Fibroblast of lung (primary cell): ENCODE results near the gene FKBP1A. TPM values are rescaled to one million over a fixed set of nuclear protein-coding genes. Genes with fewer than 3 reads are reported as not detected.

Source experiments
- DNase-seq, 2 donors: peaks; one replicate each; pipeline versions ENCODE4 v3.0.0 to v3.0.0-alpha.2; 2010; ENCODE audit warnings: low read depth in 2 of 2
- H2AFZ ChIP-seq: 2 replicates; pipeline ENCODE4 v1.5.1; 2012; ENCODE audit warnings: low read length, control low read depth, inconsistent platforms
- H3K27ac ChIP-seq: 2 replicates; pipeline ENCODE4 v1.5.1; 2011; ENCODE audit warnings: low read length, control low read depth; ENCODE audit not compliant: insufficient read depth
- H3K27me3 ChIP-seq: 2 replicates; pipeline ENCODE4 v1.5.1; 2011; ENCODE audit warnings: mild to moderate bottlenecking, low read length; ENCODE audit not compliant: control insufficient read depth, insufficient read depth
- H3K36me3 ChIP-seq: 2 replicates; pipeline ENCODE4 v1.5.1; 2011; ENCODE audit warnings: low read length; ENCODE audit not compliant: control insufficient read depth, insufficient read depth
- H3K4me1 ChIP-seq: 2 replicates; pipeline ENCODE4 v1.5.1; 2011; ENCODE audit warnings: low read length; ENCODE audit not compliant: control insufficient read depth, insufficient read depth; ENCODE audit errors: extremely low read depth
- H3K4me2 ChIP-seq: 2 replicates; pipeline ENCODE4 v1.5.1; 2011; ENCODE audit warnings: low read length, control low read depth; ENCODE audit not compliant: insufficient read depth; ENCODE audit errors: extremely low read depth
- H3K4me3 ChIP-seq, 4 experiments: fragments of 200-600 bp in 1 of 4; sonication (generic) in 1 of 4; replicated peaks in 1 of 4; 2 replicates each; pipeline ENCODE4 v1.5.1; 2011 to 2016; ENCODE audit warnings: low read length in 4 of 4, low read depth in 3 of 4, mild to moderate bottlenecking in 3 of 4, control low read depth in 2 of 4, inconsistent platforms in 1 of 4, mixed read lengths in 1 of 4; ENCODE audit not compliant: insufficient read depth in 1 of 4; ENCODE audit errors: control extremely low read depth in 1 of 4
- H3K79me2 ChIP-seq: 2 replicates; pipeline ENCODE4 v1.5.1; 2012; ENCODE audit warnings: mild to moderate bottlenecking, low read length, inconsistent platforms; ENCODE audit not compliant: control insufficient read depth, insufficient read depth
- H3K9ac ChIP-seq: 2 replicates; pipeline ENCODE4 v1.5.1; 2011; ENCODE audit warnings: mild to moderate bottlenecking, low read length, control low read depth; ENCODE audit not compliant: insufficient read depth
- H3K9me3 ChIP-seq: 2 replicates; pipeline ENCODE4 v1.5.1; 2012; ENCODE audit warnings: low read depth, low read length; ENCODE audit not compliant: control insufficient read depth, insufficient read depth
- H4K20me1 ChIP-seq: 2 replicates; pipeline ENCODE4 v1.5.1; 2011; ENCODE audit warnings: low read length; ENCODE audit not compliant: control insufficient read depth, insufficient read depth; ENCODE audit errors: extremely low read depth
- CTCF ChIP-seq, 2 donors: IDR thresholded peaks in 1 of 2; conservative IDR thresholded peaks in 1 of 2; 1 replicate in 1 of 2; 2 replicates in 1 of 2; pipeline ENCODE4 v1.5.1; 2011 to 2012; ENCODE audit warnings: low read length in 2 of 2, control low read depth in 1 of 2, inconsistent platforms in 1 of 2, low read depth in 1 of 2, mild to moderate bottlenecking in 1 of 2
- EZH2 ChIP-seq: IDR thresholded peaks from 2 replicates; pipeline ENCODE4 v1.5.1; 2012; ENCODE audit warnings: low read length, control low read depth, mild to moderate bottlenecking; ENCODE audit errors: missing control alignments
- polyA plus RNA-seq, 2 donors: library from polyadenylated mRNA; depleted of rRNA in 1 of 2; stranded (reverse) in 1 of 2; unstranded in 1 of 2; fragments of >200 nt; gene quantifications; 2 replicates each; pipeline ENCODE4 v1.2.1, GENCODE V29; 2011 to 2012; ENCODE audit warnings: missing spikeins in 1 of 2
- total RNA-seq: library from RNA; depleted of rRNA; stranded (reverse); fragments of >200 nt; gene quantifications from 2 replicates; pipeline ENCODE4 v1.2.1, GENCODE V29; 2014

The FKBP1A gene
- total and polyA plus RNA-seq, 2 donors (not counting 1 experiment from before 2014, with no cell fraction given): 120 to 440 TPM

DNA sequence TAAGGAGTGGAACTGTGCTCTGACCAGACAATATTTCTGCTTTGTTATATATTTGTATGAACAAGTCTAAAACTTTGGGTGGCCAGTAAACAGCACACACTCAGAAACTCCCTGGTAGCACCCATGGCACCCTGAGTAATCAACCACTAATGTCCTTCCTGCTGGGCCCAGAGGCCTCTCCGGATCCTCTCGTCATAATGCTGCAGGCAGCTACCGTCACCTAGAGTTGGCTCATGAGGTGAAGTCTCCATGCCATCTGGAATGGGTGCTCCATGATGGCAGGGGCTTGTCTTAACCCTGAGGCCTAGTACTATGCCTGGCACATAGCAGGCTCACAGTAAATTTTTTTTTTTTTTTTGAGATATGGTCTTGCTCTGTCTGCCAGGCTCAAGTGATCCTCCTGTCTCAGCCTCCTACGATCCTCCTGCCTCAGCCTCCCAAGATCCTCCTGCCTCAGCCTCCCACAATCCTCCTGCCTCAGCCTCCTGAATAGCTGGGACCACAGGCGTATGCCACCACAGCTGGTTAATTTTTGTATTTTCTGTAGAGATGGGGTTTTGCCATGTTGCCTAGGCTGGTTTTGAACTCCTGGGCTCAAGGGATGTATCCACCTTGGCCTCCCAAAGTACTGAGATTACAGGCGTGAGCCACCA is 60.9 kb downstream of the FKBP1A start:
- H3K9me3 ChIP-seq: no peaks in the 10 kb centered on the region
- DNase-seq: no peak
- no peak overlapping the region for H3K9ac ChIP-seq
- no peak overlapping the region for H3K27ac ChIP-seq
- H3K79me2 ChIP-seq: peaks cover 28% of the 10 kb centered on the region
- peaks cover 16% of the 10 kb centered on the region for H3K4me1 ChIP-seq
- no peaks in the 10 kb centered on the region for H3K27me3 ChIP-seq
- no peak overlapping the region for H2AFZ ChIP-seq
- peaks cover 2% of the 10 kb centered on the region for H3K36me3 ChIP-seq
- TF ChIP-seq CTCF (conservative IDR thresholded peaks at IDR 0.05 in 1 of 2, IDR thresholded peaks at IDR 0.05 in 1 of 2; ENCODE audit: low read depth in 1 of 2, low read length in 2 of 2): no peak
- no peak for TF ChIP-seq EZH2
- H3K4me3 ChIP-seq: no peak overlapping the region
- no peak overlapping the region for H3K4me2 ChIP-seq
- no peaks in the 10 kb centered on the region for H4K20me1 ChIP-seq

DNA sequence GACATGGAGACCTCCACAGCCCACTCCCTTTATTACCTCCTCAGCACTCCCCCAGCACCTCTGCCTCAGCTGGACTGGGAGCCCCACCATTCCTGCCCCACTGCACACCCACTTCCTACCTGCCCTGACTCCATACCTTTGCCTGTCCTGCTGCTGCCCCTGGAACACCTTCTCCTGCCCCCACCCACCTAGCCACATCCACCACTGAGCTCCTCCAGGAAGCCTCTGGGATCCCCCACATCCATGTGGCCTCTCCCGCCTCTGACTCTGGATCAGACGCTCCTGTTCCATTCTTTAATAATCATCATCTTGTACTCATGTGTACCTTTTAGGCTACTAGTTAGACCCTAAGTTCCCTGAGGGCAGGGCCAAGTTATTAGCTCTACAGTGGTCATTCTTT is 61.8 kb downstream of the FKBP1A start:
- Histone ChIP-seq H3K4me1 (peaks cover 15% of the 10 kb centered on the region), H3K27me3 (no peaks in the 10 kb centered on the region), H3K9me3 (no peaks in the 10 kb centered on the region), H3K4me3 (no peak overlapping the region), H3K36me3 (peaks cover 2% of the 10 kb centered on the region), H4K20me1 (no peaks in the 10 kb centered on the region), H3K4me2 (no peak overlapping the region), H2AFZ (no peak overlapping the region), H3K9ac (no peak overlapping the region), H3K79me2 (peaks cover 33% of the 10 kb centered on the region), H3K27ac (no peak overlapping the region)
- DNase-seq: no peak
- TF ChIP-seq EZH2 (no peak), CTCF (conservative IDR thresholded peaks at IDR 0.05 in 1 of 2, IDR thresholded peaks at IDR 0.05 in 1 of 2; ENCODE audit: low read depth in 1 of 2, low read length in 2 of 2) (no peak)

DNA sequence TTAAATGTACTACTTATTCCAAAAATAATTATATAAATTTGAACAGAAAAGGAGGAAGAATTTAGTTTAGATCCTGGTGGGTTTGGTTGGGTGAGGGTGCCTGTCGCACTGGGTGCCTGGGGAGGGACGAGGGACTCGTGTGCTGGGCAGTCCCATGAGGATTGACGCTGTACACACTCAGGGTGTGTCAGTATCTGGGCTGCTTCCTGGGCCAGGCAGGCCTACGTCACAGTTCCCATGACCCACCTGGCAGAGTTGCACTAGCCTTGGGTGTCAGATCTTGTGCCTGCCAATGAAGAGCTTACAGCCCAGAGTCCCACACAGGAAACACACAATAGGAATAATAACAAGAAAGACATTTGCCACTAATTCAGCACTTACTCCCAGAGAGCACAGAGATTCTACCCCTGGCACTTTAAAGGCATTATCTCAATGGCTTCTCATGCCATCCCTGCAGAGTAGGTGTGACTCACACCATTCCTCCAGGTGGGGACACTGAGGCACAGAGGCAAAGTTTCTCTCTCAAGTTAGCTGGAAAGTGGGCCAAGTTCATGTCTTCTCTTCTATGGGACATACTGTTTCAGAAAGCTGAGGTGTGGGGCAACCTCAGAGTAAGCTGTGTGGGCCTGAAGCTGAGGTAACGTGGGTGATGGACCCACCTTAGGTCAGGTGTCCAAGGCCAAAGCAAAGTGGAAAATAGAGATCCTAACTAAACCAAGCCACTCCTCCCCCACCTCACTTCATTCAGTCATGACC is 62.6 kb downstream of the FKBP1A start:
- no peak for DNase-seq
- H3K27me3 ChIP-seq: no peaks in the 10 kb centered on the region
- TF ChIP-seq EZH2: no peak
- no peak for TF ChIP-seq CTCF (conservative IDR thresholded peaks at IDR 0.05 in 1 of 2, IDR thresholded peaks at IDR 0.05 in 1 of 2; ENCODE audit: low read depth in 1 of 2, low read length in 2 of 2)
- H3K9ac ChIP-seq: no peak overlapping the region
- peaks cover 14% of the 10 kb centered on the region for H3K4me1 ChIP-seq
- H3K36me3 ChIP-seq: peaks cover 2% of the 10 kb centered on the region
- H4K20me1 ChIP-seq: no peaks in the 10 kb centered on the region
- no peak overlapping the region for H3K27ac ChIP-seq
- no peak overlapping the region for H3K4me2 ChIP-seq
- peaks cover 33% of the 10 kb centered on the region for H3K79me2 ChIP-seq
- H3K4me3 ChIP-seq: no peak overlapping the region
- H2AFZ ChIP-seq: no peak overlapping the region
- no peaks in the 10 kb centered on the region for H3K9me3 ChIP-seq
